ENCODE data around the gene DLK1.

The DLK1 gene

DNA sequence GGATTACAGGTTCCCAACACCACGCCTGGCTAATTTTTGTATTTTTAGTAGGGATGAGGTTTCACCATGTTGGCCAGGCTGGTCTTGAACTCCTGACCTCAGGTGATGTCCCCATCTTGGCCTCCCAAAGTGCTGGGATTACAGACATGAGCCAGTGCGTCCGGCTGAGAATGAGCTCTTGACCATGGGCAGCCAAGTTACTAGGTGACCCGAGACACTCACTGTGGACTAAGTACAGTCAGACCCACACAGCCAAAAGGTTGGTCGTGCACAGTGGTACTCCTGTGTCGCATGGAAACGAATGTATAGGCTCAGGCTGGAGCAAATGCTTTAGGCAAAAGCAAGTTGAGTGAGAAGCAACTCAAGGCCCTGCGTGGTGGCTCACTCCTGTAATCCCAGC is 21.0 kb downstream of the DLK1 start:
- no peak for TF ChIP-seq CTCF (IDR thresholded peaks at IDR 0.05; ENCODE audit: low read depth, low read length)
- no peak overlapping the region for H3K4me3 ChIP-seq (ENCODE audit: low read depth, low read length)

DNA sequence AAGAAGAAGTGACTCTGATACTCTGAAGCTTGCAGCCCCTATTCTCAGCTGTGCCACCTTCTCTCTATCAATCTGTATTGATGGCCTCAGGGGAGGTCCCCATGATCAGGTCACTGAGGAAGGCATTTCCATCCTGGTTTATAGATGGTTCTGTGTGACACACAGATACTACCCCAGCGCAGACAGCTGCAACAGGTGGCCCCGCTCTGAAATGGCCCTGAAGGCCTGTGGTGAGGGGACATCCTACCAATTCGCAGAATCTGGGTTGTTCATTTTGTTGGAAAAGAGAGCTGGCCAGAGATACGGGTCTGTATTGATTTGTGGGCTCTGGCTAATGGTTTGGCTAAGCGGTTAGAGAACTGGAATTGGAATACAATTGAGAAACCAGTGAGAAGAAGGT is 21.7 kb downstream of the DLK1 start:
- no peak for TF ChIP-seq CTCF (IDR thresholded peaks at IDR 0.05; ENCODE audit: low read depth, low read length)
- no peak overlapping the region for H3K4me3 ChIP-seq (ENCODE audit: low read depth, low read length)

DNA sequence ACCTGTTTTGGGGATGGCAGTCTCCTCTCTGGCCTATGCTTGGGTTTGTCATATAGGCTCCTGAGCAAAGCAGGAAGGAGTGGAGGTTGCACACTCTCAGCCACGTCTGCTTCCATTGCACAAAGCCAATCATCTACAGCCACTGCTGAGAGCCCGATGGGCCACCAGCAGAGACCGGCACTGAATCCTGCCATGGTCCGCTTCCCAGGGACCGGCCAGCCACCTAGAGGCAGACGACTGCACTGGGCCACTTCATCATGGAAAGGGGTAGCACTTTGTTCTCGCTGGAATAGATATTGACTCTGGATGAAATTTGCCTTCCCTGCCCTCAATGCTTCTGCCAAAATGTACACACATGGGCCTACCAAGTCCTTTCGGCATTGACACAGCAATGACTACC is 22.3 kb downstream of the DLK1 start:
- no peak overlapping the region for H3K4me3 ChIP-seq (ENCODE audit: low read depth, low read length)
- TF ChIP-seq CTCF (IDR thresholded peaks at IDR 0.05; ENCODE audit: low read depth, low read length): no peak

DNA sequence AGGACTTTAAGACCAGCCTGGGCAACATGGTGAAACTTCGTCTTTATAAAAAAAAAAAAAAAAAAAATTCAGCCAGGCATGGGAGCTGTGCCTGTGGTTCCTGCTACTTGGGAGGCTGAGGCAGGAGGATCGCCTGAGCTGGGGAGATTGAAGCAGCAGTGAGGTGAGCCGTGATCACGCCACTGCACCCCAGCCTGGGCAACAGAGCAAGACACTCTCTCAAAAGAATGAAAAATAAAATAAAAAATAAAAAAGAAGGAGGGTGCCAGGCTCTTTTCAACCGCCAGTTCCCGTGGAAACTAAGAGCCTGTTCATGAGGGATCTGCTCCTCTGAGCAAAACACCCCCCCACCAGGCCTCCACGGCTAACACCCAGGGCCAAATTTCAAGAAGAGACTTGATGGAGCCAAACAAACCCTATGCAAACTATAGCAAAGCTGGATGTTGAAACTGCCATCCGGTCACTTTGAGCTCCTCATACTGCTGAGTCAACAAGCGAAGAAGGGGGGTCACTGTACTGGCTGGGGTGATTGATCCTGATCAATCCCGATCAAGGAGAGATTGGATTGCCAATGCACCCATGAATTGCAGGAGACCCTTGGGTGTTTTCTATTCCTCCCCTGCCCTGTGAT is 23.4 kb downstream of the DLK1 start:
- H3K4me3 ChIP-seq (ENCODE audit: low read depth, low read length): no peak overlapping the region
- TF ChIP-seq CTCF (IDR thresholded peaks at IDR 0.05; ENCODE audit: low read depth, low read length): no peak

GRCh38 chr14:100750762-100751699 is 24.3 kb downstream of the DLK1 start:
- H3K4me3 ChIP-seq (ENCODE audit: low read depth, low read length): no peak overlapping the region
- TF ChIP-seq CTCF (IDR thresholded peaks at IDR 0.05; ENCODE audit: low read depth, low read length): no peak

GRCh38 chr14:100754020-100754419 is 27.3 kb downstream of the DLK1 start:
- TF ChIP-seq CTCF (IDR thresholded peaks at IDR 0.05; ENCODE audit: low read depth, low read length): no peak

GRCh38 chr14:100755649-100756048 is 29.0 kb downstream of the DLK1 start:
- H3K4me3 ChIP-seq (ENCODE audit: low read depth, low read length): no peak overlapping the region
- no peak for TF ChIP-seq CTCF (IDR thresholded peaks at IDR 0.05; ENCODE audit: low read depth, low read length)

More at GRCh38 chr14:100754020-100754419, 27.3 kb downstream of the DLK1 start:
- no peak overlapping the region for H3K4me3 ChIP-seq (ENCODE audit: low read depth, low read length)

Data from WI38 (cell line).